SK-N-SH (cell line): ENCODE data around the gene S100Z. TPM values are rescaled to one million over a fixed set of nuclear protein-coding genes. Genes with fewer than 3 reads are reported as not detected.

Experiments used
- CTCF ChIA-PET: fragments of 300-600, 350-600 bp; formaldehyde crosslinking; extraction: SDS; loops from one replicate; lab custom pipeline; 2021; lab: Yijun Ruan, JAX
- POLR2A ChIA-PET: fragments of 350-600 bp; sonication (Branson Sonifier 250); formaldehyde crosslinking; extraction: SDS; loops from one replicate; lab custom pipeline; 2020; ENCODE audit warnings: antibody characterized with exemption, inconsistent platforms; lab: Yijun Ruan, JAX
- DNase-seq: peaks from one replicate; pipeline ENCODE4 v3.0.0; 2012
- H2AFZ ChIP-seq: fragments of 200-600 bp; sonication (generic); 2 replicates; pipeline ENCODE4 v1.8.1; 2016; ENCODE audit warnings: antibody characterized with exemption, mild to moderate bottlenecking, low read depth
- H3F3A ChIP-seq: fragments of 200-600 bp; sonication (generic); replicated peaks from 2 replicates; pipeline ENCODE3; 2016; ENCODE audit warnings: antibody characterized with exemption, mild to moderate bottlenecking; ENCODE audit not compliant: insufficient read depth
- H3K27ac ChIP-seq, 2 experiments: fragments of 200-500 bp in 1 of 2; fragments of 200-600 bp in 1 of 2; sonication (Bioruptor generic) in 1 of 2; sonication (generic), shearing (Covaris generic) in 1 of 2; 2 replicates each; pipeline versions ENCODE4 v1.5.1 to v1.6.1; 2014 to 2016; ENCODE audit warnings: low read depth in 2 of 2, inconsistent platforms in 1 of 2, low read length in 1 of 2, mild to moderate bottlenecking in 1 of 2, mixed read lengths in 1 of 2
- H3K27me3 ChIP-seq: fragments of 200-600 bp; sonication (generic), shearing (Covaris generic); 2 replicates; pipeline ENCODE4 v1.6.1; 2016; ENCODE audit warnings: mixed run types; ENCODE audit not compliant: insufficient read depth
- H3K36me3 ChIP-seq, 2 experiments: fragments of 200-500 bp in 1 of 2; fragments of 200-600 bp in 1 of 2; sonication (Bioruptor generic) in 1 of 2; sonication (generic) in 1 of 2; replicated peaks in 1 of 2; 2 replicates each; pipeline versions ENCODE3 to v1.5.1; 2014 to 2016; ENCODE audit warnings: low read length in 1 of 2, mild to moderate bottlenecking in 1 of 2; ENCODE audit not compliant: insufficient read depth in 2 of 2, control insufficient read depth in 1 of 2
- H3K4me1 ChIP-seq, 2 experiments: fragments of 200-500 bp in 1 of 2; fragments of 200-600 bp in 1 of 2; sonication (Bioruptor generic) in 1 of 2; sonication (generic), shearing (Covaris generic) in 1 of 2; 2 replicates each; pipeline versions ENCODE4 v1.5.1 to v1.6.1; 2014 to 2016; ENCODE audit warnings: low read depth in 1 of 2, low read length in 1 of 2, mixed run types in 1 of 2; ENCODE audit not compliant: insufficient read depth in 2 of 2, control insufficient read depth in 1 of 2
- H3K4me2 ChIP-seq: fragments of 200-600 bp; sonication (generic), shearing (Covaris generic); 2 replicates; pipeline ENCODE4 v1.6.1; 2017; ENCODE audit warnings: mixed run types
- H3K4me3 ChIP-seq, 2 experiments: fragments of 200-500 bp in 1 of 2; fragments of 200-600 bp in 1 of 2; sonication (Bioruptor generic) in 1 of 2; sonication (generic), shearing (Covaris generic) in 1 of 2; 2 replicates each; pipeline versions ENCODE4 v1.5.1 to v1.8.1; 2014 to 2016; ENCODE audit warnings: low read depth in 2 of 2, inconsistent platforms in 1 of 2, low read length in 1 of 2, mild to moderate bottlenecking in 1 of 2, mixed read lengths in 1 of 2, moderate library complexity in 1 of 2
- H3K79me2 ChIP-seq: fragments of 200-600 bp; sonication (generic); 2 replicates; pipeline ENCODE4 v1.8.1; 2017; ENCODE audit warnings: mild to moderate bottlenecking; ENCODE audit not compliant: insufficient read depth
- H3K9ac ChIP-seq: fragments of 200-600 bp; sonication (generic); 2 replicates; pipeline ENCODE4 v1.6.1; 2017; ENCODE audit warnings: mixed run types
- H3K9me2 ChIP-seq: fragments of 200-600 bp; sonication (generic); 2 replicates; pipeline ENCODE4 v1.6.1; 2017; ENCODE audit warnings: mixed run types
- H3K9me3 ChIP-seq: fragments of 200-600 bp; sonication (generic); 2 replicates; pipeline ENCODE4 v1.6.1; 2017; ENCODE audit warnings: mixed run types, mild to moderate bottlenecking, moderate library complexity
- H4K20me1 ChIP-seq: fragments of 200-600 bp; sonication (generic); 2 replicates; pipeline ENCODE4 v1.6.1; 2017; ENCODE audit warnings: mild to moderate bottlenecking, mixed run types; ENCODE audit not compliant: insufficient read depth
- CHD2 ChIP-seq: fragments of 150-350 bp; IDR thresholded peaks from 2 replicates; pipeline ENCODE4 v1.6.1; 2018; ENCODE audit warnings: low read length; ENCODE audit not compliant: partially characterized antibody
- EP300 ChIP-seq, 2 experiments: IDR thresholded peaks; 2 replicates each; pipeline versions ENCODE4 v1.4.0 to v1.6.1; 2012; ENCODE audit warnings: borderline replicate concordance in 1 of 2, low read depth in 1 of 2, low read length in 1 of 2
- FOSL2 ChIP-seq: IDR thresholded peaks from 2 replicates; pipeline ENCODE4 v1.4.0; 2012; ENCODE audit warnings: low read depth, mild to moderate bottlenecking, moderate library complexity, borderline replicate concordance
- MXI1 ChIP-seq: IDR thresholded peaks from 2 replicates; pipeline ENCODE4 v1.6.1; 2012; ENCODE audit warnings: mild to moderate bottlenecking, low read depth, low read length, improper control_type of control experiment
- NFIC ChIP-seq: IDR thresholded peaks from 2 replicates; pipeline ENCODE4 v1.4.0; 2012; ENCODE audit warnings: borderline replicate concordance
- NRF1 ChIP-seq: IDR thresholded peaks from 2 replicates; pipeline ENCODE4 v1.6.1; 2012; ENCODE audit warnings: low read depth, mild to moderate bottlenecking, low read length
- POLR2AphosphoS5 ChIP-seq: IDR thresholded peaks from 2 replicates; pipeline ENCODE4 v1.6.1; 2012; ENCODE audit warnings: low read depth, low read length
- RCOR1 ChIP-seq: fragments of 150-350 bp; IDR thresholded peaks from 2 replicates; pipeline ENCODE4 v1.6.1; 2017; ENCODE audit warnings: antibody characterized with exemption, low read length
- SMC3 ChIP-seq: IDR thresholded peaks from 2 replicates; pipeline ENCODE4 v1.6.1; 2012; ENCODE audit warnings: low read depth, low read length, improper control_type of control experiment
- YY1 ChIP-seq: IDR thresholded peaks from 2 replicates; pipeline ENCODE4 v1.4.0; 2012; ENCODE audit warnings: low read depth, mild to moderate bottlenecking
- WGBS: methylation state at CpG from one replicate; pipeline ENCODE4 v1.1.6; 2017; ENCODE audit warnings: low lambda C conversion rate; 5-methylcytosine and 5-hydroxymethylcytosine counted together
- polyA plus RNA-seq, 3 experiments: library from polyadenylated mRNA; depleted of rRNA; stranded (reverse); fragments of >200 nt; gene quantifications; 2 replicates each; pipeline ENCODE4 v1.2.3, GENCODE V29; 2012
- TF ChIP-seq, protein P1 (sequence below): fragments of 150-350 bp; IDR thresholded peaks from 2 replicates; pipeline ENCODE4 v1.6.1; 2016; ENCODE audit warnings: mild to moderate bottlenecking, low read depth, low read length
- TF ChIP-seq, protein P2 (sequence below): fragments of 200-600 bp; sonication (generic); IDR thresholded peaks from 2 replicates; pipeline ENCODE4 v1.6.1; 2017; ENCODE audit warnings: antibody characterized with exemption, mild to moderate bottlenecking, moderate library complexity
- TF ChIP-seq, protein P3 (sequence below): IDR thresholded peaks from 2 replicates; pipeline ENCODE4 v1.6.1; 2012; ENCODE audit warnings: mild to moderate bottlenecking, low read depth, low read length, moderate library complexity
- TF ChIP-seq, protein P4 (sequence below): IDR thresholded peaks from 2 replicates; pipeline ENCODE4 v1.4.0; 2012; ENCODE audit warnings: low read depth, borderline replicate concordance

S100Z gene
- polyA plus RNA-seq, 1 of the 3 experiments (the other 2 are of a cell fraction), result not detected

DNA sequence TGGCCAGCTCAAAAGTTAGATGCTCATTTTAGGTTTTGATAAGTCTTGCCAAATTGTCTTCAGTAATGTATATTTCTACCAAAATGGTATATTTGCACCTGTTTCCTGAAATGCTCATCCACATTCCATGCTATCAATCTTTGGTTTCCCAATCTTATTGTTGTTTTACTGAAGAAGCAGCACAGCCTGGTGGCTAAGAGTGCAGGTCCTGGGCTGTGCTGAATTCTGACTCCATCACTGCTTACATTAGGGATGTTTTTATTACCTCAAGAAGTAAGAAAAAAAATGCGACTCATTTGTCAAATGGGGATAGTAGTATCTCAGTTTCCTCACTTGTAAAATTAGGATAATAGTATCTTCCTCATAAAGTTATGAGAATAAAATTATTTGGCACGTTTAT lies 13.6 kb upstream of the S100Z start:
- no peak overlapping the region for H3K4me2 ChIP-seq
- H3K27ac ChIP-seq, result no peak overlapping the region
- peaks cover 0 to 19% of the 10 kb centered on the region in 2 experiments for H3K36me3 ChIP-seq
- no peaks in the 10 kb centered on the region for H3K9me3 ChIP-seq
- no peak overlapping the region for H2AFZ ChIP-seq
- DNase-seq, result no peak
- 95% methylated on average over 2 of the region's 2 CpGs for WGBS
- H3K4me1 ChIP-seq, result peaks cover 0 to 16% of the 10 kb centered on the region in 2 experiments; a peak in 1 of 4 replicates
- H3K9me2 ChIP-seq, result no peaks in the 10 kb centered on the region
- TF ChIP-seq POLR2AphosphoS5 (no peak), SMC3 (no peak), FOSL2 (no peak), EP300 (IDR thresholded peaks at IDR 0.05; ENCODE audit: borderline replicate concordance in 1 of 2, low read depth in 1 of 2, low read length in 1 of 2) (no peak)
- TF ChIP-seq, protein P1, sequence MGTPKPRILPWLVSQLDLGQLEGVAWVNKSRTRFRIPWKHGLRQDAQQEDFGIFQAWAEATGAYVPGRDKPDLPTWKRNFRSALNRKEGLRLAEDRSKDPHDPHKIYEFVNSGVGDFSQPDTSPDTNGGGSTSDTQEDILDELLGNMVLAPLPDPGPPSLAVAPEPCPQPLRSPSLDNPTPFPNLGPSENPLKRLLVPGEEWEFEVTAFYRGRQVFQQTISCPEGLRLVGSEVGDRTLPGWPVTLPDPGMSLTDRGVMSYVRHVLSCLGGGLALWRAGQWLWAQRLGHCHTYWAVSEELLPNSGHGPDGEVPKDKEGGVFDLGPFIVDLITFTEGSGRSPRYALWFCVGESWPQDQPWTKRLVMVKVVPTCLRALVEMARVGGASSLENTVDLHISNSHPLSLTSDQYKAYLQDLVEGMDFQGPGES, result no peak
- TF ChIP-seq, protein P2, sequence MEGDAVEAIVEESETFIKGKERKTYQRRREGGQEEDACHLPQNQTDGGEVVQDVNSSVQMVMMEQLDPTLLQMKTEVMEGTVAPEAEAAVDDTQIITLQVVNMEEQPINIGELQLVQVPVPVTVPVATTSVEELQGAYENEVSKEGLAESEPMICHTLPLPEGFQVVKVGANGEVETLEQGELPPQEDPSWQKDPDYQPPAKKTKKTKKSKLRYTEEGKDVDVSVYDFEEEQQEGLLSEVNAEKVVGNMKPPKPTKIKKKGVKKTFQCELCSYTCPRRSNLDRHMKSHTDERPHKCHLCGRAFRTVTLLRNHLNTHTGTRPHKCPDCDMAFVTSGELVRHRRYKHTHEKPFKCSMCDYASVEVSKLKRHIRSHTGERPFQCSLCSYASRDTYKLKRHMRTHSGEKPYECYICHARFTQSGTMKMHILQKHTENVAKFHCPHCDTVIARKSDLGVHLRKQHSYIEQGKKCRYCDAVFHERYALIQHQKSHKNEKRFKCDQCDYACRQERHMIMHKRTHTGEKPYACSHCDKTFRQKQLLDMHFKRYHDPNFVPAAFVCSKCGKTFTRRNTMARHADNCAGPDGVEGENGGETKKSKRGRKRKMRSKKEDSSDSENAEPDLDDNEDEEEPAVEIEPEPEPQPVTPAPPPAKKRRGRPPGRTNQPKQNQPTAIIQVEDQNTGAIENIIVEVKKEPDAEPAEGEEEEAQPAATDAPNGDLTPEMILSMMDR, result peak; percentile 30
- TF ChIP-seq, protein P3, sequence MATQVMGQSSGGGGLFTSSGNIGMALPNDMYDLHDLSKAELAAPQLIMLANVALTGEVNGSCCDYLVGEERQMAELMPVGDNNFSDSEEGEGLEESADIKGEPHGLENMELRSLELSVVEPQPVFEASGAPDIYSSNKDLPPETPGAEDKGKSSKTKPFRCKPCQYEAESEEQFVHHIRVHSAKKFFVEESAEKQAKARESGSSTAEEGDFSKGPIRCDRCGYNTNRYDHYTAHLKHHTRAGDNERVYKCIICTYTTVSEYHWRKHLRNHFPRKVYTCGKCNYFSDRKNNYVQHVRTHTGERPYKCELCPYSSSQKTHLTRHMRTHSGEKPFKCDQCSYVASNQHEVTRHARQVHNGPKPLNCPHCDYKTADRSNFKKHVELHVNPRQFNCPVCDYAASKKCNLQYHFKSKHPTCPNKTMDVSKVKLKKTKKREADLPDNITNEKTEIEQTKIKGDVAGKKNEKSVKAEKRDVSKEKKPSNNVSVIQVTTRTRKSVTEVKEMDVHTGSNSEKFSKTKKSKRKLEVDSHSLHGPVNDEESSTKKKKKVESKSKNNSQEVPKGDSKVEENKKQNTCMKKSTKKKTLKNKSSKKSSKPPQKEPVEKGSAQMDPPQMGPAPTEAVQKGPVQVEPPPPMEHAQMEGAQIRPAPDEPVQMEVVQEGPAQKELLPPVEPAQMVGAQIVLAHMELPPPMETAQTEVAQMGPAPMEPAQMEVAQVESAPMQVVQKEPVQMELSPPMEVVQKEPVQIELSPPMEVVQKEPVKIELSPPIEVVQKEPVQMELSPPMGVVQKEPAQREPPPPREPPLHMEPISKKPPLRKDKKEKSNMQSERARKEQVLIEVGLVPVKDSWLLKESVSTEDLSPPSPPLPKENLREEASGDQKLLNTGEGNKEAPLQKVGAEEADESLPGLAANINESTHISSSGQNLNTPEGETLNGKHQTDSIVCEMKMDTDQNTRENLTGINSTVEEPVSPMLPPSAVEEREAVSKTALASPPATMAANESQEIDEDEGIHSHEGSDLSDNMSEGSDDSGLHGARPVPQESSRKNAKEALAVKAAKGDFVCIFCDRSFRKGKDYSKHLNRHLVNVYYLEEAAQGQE, result no peak
- TF ChIP-seq, all 33 proteins: peak for 1
- CTCF ChIA-PET, result no interaction called here
- no peaks in the 10 kb centered on the region for H3K79me2 ChIP-seq
- H3K4me3 ChIP-seq, result no peak overlapping the region
- H4K20me1 ChIP-seq, result no peaks in the 10 kb centered on the region
- H3K9ac ChIP-seq, result no peak overlapping the region
- peaks cover 18% of the 10 kb centered on the region for H3F3A ChIP-seq
- H3K27me3 ChIP-seq, result no peaks in the 10 kb centered on the region
- POLR2A ChIA-PET, result no interaction called here

DNA sequence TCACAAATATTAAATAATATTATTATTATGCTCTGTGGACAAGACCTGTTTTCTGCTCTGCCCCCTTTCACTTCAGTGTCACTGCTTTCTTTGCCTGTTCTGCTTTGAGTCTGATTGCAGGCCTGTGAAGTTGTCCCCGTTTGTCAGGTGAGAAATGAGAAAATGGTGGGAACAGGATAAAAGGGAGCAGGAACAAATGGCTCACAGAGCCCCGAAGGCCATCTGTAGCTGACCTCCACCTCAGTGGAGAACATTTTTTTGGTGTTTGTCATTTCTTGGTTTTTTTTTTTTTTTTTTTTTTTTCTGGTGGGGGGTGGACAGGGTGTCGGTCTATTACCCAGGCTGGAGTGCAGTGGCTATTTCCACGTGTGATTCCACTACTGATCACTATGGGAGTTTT lies 13.2 kb upstream of the S100Z start:
- peaks cover 0 to 19% of the 10 kb centered on the region in 2 experiments for H3K36me3 ChIP-seq
- peaks cover 0 to 13% of the 10 kb centered on the region in 2 experiments; a peak in 1 of 4 replicates for H3K4me1 ChIP-seq
- ChIA-PET CTCF (interaction anchor here (0.6 kb wide), 1 partner anchor 16 kb away, joined by 3 read pairs; no protein-coding TSS in a partner anchor), POLR2A (no interaction called here)
- H3K4me3 ChIP-seq, result no peak overlapping the region
- H2AFZ ChIP-seq, result no peak overlapping the region
- no peaks in the 10 kb centered on the region for H3K79me2 ChIP-seq
- no peak overlapping the region for H3K27ac ChIP-seq
- no peaks in the 10 kb centered on the region for H3K27me3 ChIP-seq
- H3F3A ChIP-seq, result peaks cover 14% of the 10 kb centered on the region
- H3K9ac ChIP-seq, result no peak overlapping the region
- WGBS, result 69% methylated on average over 4 of the region's 4 CpGs
- no peaks in the 10 kb centered on the region for H3K9me3 ChIP-seq
- no peaks in the 10 kb centered on the region for H3K9me2 ChIP-seq
- H3K4me2 ChIP-seq, result no peak overlapping the region
- DNase-seq, result no peak
- H4K20me1 ChIP-seq, result no peaks in the 10 kb centered on the region
- TF ChIP-seq, protein P4, sequence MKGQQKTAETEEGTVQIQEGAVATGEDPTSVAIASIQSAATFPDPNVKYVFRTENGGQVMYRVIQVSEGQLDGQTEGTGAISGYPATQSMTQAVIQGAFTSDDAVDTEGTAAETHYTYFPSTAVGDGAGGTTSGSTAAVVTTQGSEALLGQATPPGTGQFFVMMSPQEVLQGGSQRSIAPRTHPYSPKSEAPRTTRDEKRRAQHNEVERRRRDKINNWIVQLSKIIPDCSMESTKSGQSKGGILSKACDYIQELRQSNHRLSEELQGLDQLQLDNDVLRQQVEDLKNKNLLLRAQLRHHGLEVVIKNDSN, result no peak
- no peak for TF ChIP-seq NFIC
- no peak for TF ChIP-seq YY1
- TF ChIP-seq RCOR1, result no peak
- no peak for TF ChIP-seq MXI1
- no peak for TF ChIP-seq CHD2
- TF ChIP-seq SMC3, result no peak
- TF ChIP-seq NRF1, result no peak
- TF ChIP-seq, protein P3, result no peak
